CD1c-positive myeloid dendritic cell (primary cell): ENCODE data around the gene GATA5.
"Not testable (repeated sequence)": the region's sequence is repeated elsewhere in the genome, so short reads cannot be mapped to it uniquely, and the experiment has no call there.

ENCODE experiments used
- DNase-seq: peaks from one replicate; pipeline ENCODE4 v3.0.0-alpha.2; 2016; ENCODE audit errors: extremely low spot score

The GATA5 gene

DNA sequence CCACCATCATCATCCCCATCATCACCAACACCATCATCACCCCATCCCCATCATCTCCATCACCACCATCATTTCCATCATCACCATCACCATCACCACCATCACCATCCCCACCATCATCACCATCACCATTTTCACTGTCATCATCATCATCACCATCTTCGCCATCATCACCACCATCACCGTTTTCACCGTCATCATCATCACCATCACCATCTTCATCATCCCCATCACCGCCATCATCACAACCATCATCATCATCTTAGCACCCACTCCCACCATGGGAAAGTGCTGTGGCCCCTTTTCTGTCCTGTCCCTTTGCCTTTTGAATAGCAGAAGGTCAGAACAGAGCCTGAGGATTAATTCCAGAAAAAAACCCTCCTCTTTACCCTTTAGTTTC is 28.5 kb upstream of the GATA5 start:
- DNase-seq: no peak

DNA sequence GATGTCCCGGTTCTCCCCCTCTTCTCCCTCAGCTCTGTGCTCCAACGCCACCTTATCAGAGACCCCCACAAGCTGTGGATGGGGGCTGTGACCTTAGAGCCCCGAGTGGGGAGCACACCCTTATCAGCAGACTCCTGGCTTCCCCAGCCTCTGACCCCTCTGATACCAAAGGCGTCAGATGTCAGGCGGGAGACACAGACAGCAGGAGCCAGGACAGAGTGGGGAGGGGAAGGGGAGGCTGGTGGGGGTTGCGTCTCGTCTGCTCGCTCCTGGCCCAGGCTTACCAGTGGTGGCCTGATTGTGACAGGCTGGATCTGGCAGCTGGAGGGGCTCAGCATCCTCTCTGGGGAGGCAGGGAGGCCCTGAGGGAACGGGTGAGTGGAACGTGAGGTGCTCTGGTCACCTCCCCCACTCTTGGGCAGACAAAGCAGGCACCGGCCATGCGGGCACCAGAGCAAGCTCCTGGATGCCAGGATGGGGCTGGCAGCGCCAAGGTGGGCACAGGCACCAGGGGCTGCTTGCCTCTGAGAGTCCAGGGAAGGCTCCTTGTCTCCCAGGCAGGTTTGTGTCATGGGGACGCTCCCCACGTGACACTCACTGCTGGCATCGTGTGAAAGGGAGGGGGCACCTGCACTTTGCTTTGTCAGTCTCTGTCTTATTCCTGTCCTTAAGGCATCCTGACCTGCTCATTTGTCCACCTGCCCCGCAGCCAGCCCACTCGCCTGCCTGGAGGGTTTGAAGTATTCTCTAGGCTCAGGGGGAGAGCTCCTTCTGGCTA is 27.8 kb upstream of the GATA5 start:
- DNase-seq: no peak

DNA sequence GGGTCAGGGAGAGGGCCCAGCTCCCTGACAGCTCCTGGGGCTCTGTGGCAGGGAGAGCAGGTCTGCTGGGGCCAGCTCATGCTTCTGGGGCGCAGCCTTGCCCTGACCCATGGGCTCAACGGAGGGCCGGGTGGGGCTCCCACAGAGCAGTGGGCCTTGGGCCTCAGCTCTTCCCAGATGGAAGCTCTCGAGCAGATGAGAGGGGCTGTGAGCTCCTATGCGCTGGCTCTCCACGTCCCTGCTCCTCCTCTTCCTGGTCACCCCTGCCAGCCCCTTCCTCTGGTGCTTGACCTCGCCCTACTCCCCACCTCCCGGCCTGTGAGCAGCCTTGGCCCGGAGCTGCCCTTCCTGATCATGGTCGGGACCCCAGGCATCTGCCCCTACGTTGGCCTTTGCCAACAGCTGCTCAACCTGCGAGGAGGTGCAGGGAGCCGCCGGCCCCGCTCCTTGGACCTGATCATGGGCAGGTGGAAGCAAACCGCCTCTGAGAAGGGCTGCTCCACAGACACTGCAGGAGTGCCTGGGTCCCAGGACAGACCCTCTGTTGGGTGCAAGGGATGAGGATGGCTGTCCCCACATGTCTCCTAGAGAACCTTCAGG is 26.8 kb upstream of the GATA5 start:
- DNase-seq: no peak

DNA sequence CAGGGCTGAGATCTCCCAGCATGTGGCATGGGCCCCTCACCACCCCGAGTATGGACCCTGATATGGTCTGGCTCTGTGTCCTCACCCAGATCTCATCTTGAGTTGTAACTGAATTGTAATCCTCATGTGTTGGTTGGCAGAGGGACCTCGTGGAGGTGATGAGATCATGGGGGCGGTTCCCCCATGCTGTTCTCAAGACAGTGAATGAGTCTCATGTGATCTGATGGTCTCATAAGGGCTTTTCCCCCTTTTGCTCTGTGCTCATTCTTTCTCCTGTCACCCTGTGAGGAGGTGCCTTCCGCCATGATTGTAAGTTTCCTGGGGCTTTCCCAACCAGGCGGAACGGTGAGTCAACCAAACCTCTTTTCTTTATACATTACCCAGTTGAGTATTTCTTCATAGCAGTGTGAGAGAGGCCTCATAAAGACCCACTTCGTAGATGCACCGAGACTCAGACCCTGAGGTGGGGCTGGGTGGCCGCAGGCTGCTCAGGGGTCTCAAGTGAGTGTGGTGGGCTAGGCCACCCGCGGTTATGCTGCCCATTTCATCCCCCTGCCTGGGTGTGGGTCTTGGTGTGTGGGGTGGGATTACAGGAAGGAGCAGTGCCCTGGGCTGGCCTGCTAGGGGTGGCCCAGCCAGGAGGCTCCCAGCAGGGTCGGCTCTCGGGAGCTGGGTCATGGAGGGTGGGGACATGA is 26.2 kb upstream of the GATA5 start:
- DNase-seq: peak; percentile 89

DNA sequence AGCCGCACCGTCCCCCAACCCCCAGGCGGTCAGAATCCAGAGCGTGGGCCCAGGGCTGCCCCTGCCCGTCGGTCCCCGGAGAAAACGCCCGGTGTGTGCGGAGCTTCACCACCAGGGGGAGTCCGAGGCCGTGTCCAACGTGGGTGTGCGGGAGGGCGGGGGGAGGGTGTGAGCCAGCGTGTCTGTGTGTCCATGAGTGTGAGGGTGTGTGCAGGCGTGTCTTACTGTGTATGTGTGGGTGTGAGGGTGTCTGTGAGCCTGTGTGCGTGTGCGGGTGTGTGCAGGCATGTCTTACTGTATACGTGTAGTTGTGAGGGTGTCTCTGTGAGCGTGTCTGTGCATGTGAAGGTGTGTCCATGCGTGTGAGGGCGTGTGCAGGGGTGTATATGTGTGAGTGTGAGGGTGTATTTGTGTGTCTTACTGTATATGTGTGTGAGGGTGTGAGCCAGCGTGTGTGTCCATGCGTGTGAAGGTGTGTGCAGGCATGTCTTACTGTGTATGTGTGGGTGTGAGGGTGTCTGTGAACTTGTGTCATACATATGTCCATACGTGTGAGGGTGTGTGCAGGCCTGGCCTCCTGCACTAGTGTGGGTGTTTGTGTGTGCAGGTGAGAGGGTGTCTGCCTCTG is 24.6 kb upstream of the GATA5 start:
- peak; percentile 83 for DNase-seq

DNA sequence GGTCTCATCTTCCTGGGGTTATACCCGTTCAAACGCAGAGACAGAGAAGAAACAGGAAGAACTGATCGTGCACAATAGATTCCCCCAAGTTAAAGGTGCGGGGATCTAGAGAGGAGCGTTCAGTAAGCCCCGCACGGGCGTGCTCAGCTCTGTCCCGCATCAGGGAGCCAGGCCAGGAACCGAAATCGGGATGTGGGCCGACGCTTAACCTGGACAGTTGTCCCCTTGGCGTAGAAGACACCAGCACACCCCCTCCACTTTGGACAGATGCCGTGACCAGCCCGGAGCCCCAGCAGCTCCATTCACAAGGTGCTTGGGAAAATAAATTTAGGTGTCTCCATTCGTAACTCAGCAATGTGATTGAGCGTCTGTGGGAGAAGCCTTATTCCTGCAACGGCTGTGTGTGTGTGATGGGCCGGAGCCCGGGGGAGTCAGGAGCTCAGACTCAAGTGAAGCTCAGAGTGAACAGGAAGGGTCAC is 24.0 kb upstream of the GATA5 start:
- no peak for DNase-seq

DNA sequence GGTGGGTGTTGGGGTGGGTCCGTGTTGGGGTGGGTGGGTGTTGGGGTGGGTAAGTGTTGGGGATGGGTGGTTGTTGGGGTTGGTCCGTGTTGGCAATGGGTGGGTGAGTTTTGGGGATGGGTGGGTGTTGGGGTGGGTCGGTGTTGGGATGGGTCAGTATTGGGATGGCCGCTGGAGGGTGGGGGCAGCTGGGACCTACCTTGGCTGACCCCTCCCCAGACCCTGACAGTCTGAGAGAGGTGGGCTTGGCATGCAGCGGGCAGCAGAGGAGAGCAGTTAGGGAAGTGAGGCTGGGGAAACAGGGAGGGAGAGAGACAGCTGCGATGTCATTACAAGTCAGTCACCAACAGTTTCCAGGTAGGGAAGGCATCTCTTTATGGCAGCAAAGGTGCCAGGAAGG is 23.1 kb upstream of the GATA5 start:
- no peak for DNase-seq

DNA sequence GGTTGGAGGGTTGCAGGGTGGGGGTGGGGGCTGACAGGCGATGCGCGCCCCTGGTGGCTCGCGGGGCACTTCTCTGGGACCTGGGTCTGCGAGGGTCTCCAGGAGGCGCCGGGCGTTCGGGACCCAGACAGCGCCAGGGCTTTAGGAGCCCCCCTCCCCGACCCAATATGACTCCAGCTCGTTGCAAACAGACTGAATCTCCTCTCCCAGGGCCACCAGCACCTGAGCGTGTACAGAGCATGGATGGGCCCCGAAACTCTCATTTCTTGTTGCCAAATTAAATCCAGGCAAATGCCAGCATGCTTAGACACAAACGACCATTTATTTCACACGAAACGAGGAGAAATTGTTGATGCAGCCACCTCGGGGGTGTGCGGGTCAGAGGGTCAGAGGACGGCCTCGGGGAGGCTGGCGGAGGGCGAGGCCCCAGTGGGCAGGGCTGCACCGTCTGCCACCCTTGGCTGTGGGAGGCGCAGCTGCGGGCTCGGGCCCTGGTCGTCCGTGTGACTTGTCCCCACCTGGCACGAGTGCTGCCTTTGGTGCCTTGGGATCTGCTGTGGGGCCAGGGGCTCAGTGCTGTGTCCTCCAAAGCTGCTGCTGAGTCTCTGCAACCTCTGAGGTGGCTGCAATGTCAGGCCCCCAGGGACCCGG is 20.9 kb upstream of the GATA5 start:
- DNase-seq: no peak

DNA sequence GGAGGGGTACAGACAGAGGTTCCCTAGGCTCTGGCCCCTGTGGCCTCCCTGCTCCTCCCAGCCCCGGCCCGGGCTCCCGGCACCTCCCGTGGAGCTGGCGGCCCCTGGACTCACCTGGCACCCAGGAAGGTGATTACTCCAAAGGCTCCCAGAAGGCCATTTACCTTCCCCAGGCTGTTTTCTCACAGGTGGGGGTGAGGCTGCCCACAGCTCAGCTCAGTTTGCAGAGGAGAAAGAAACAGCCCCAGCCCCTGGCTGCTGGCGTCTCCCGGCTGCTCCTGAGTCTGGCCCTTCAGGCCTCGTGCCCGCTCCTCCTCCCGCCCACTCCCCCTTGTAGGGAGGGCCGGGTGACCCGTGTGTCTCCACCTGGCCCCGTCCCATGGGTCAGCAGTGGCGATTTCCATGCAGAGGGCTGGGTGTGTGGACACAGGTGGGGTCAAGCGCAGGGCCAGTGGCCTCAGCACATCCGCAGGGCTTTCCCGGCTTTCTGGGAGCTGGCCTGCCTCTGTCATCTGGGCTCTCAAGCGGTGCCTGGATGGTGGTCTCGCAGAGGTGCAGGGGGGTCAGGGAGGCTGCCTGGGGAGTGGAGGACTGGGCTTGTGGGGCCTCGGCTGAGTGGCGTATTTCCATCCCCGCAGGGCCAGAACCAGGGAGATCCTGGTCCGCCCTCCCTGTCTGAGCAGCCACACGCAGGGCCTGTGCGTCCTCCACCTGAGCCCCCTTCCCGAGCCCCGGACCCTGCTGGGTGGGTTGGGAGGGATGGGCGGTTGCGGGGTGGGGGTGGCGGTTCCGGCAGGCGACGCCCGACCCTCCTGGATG is 20.2 kb upstream of the GATA5 start:
- DNase-seq: no peak

DNA sequence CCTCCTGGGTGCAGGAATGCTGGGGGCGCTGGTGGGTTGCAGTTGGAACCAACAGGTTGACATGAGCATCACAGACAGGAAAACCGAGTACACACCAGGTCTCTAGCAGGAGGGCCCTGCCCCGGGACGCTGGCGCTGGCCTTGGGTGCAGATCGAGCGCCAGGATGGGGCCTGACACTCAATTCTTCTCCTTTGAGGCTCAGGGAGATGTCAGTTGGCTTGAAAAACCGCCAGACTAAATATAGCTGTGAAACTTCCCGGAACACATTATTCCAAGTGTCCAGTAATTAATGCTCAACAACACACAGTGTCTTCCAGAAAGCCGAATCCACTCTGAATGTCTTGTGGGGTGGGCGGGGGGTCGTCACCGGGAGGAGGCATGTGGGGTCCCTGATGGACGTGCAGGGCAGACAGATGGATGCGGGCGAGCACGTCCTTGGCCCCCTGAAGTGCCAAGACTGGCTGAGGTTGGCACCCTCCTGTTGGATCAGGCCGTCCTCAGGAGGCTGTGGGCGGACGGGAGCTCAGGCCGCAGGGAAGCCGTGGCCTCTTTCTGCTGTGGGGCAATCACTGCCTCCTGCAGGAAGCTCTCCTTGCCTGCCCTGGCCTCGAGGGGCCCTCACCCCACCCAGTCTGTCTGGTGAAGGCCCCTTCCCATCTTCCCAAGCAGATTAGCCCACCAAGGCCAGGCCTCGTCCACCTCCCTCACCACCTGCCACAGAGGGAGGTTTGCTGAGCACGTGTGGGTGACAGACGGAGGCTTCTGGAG is 19.4 kb upstream of the GATA5 start:
- no peak for DNase-seq

DNA sequence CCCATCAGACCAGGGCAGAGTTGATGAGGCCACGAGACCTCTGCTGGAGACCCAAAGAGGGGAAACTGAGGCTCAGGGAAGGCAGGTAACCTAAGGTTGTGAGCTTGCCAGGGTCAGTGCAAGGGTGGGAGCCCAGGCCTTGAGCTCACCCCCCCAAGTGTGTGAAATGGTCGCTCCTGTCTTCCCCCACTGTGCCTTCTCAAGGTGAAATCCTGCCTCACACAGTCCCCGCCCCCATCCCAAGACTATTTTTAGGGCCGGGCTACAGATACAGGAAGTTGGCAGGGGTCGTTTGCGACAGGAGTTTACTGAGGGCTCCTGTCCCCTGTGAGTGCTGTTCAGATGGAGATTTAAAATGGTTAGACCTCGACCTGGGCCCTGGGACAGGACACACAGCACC is 18.7 kb upstream of the GATA5 start:
- DNase-seq: no peak

DNA sequence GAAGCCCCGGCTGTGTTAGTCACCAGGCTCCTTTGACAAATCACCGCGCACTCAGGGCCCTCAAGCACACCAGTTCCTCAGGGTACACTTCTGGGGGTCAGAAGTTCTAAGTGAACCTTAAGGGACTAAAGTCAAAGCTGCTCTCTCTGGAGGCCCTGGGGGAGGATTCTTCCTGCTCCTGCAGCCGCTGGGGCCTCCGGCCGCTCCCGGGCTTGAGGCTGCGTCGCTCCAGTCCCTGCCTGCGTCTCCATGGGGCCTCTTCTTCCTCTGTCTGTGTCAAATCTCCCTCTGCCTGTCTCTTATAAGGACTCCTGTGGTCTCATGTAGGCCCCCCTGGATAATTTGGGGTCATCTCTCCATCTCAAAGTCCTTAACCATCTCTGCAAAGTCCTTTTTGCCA is 18.1 kb upstream of the GATA5 start:
- no peak for DNase-seq

DNA sequence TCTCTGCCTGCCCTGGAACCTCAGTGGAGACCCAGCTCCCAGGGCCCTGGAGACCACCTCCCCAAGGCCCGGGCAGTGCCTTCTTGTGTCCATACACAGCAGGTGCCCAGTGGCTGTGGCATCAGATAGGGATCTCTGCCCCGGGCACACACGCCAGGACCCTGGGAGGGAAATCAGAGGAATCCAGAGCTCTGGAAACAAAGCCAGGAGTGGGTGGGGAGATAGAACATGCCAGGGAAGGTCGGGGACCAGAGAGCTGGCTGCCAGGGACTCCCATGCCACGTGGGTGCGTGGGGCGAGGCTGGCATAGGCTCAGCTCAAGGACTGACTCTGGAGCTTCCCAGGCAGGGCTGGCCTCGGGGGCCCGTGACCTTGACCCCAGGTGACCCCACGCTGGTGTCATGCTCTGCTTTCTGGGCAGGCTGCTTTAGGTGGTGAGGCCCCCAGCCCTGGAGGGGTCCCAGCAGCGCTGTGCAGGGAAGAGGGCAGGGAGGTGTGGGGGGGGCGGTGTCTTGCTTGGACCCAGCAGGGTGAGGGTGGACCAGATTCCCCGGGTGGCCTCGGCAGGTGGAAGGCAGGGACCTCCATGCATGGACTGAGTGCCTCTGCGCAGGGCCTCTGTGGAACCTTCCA is 17.6 kb upstream of the GATA5 start:
- no peak for DNase-seq

DNA sequence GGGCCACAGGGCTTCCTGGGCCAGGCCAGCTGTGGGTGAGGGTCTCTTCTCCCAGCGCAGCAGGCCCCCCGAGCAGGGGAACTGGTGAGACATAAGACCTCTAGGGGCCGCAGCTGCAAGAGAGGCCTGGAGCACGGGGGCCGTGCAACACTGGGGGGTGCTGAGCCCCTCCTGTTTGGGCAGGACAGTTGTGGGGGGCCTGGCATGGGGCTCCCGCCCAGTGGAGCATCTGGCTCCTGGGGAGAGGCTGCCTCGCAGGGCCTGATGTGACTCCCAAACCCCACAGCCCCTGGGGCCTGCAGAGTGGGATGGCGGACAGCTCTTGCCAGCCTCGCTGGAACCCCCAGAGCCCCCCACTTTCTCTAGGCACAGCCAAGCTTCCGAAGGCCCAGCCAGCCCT is 16.9 kb upstream of the GATA5 start:
- no peak for DNase-seq

DNA sequence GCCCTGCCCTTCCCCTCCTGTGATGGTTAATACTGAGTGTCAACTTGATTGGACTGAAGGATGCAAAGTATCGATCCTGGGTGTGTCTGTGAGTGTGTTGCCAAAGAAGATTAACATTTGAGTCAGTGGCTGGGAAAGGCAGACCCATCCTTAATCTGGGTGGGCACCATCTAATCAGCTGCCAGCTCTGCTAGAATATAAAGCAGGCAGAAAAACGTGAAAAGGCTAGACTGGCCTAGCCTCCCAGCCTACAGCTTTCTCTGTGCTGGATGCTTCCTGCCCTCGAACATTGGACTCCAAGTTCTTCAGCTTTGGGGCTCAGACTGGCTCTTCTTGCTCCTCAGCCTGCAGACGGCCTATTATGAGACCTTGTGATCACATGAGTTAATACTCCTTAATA is 15.0 kb upstream of the GATA5 start:
- not testable (repeated sequence) for DNase-seq

DNA sequence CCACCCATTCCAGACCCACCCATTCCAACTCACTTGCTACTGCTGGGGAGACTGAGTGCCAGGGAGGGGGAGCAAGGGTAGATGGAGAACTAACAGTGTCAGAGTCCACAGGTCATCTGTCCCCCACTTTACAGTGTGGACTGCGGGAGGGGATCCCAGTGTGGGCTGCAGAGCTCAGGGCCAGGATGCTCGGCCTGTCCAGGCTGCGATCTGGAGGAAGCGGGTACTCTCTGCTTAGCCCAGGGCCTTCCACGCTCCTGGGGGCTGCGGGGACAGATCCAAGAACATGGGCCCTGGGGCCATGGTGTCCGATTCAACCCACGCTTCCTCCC is 14.1 kb upstream of the GATA5 start:
- DNase-seq: no peak

DNA sequence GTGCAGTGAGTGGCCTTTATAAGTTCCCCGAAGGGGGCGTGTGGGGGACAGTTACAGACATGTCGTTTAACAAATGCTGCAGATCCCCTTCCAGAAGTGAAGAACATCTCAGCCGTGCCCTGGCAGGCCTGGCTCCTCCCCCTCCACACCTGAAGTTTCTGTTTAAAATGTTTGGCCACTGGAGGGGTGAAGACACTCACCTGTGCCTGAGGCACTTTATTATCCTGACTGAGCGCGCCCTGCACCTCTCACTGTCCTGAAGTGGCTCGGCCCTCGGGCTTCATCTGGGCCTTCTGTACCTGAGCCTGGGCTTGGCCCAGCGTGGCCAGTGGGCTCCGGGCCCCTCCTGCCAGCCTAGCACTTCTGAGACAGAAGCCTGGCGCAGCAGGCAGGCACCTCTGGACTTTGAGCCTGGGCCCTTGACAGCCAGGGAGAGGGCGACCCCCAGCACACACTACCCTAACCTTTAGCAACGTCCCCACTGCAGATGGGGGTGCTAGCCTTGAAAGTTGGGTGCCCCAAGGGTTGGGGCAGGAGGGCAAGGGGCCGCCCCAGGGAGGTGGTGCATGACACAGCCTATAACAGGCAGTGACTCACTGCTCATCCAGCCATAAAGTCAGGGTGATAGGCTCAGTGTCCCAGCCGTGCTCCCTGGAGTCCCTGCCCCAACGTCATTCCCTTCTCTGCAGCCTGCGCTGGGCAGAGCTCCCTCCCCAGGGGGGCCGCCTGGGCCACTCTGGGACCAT is 13.6 kb upstream of the GATA5 start:
- DNase-seq: no peak

DNA sequence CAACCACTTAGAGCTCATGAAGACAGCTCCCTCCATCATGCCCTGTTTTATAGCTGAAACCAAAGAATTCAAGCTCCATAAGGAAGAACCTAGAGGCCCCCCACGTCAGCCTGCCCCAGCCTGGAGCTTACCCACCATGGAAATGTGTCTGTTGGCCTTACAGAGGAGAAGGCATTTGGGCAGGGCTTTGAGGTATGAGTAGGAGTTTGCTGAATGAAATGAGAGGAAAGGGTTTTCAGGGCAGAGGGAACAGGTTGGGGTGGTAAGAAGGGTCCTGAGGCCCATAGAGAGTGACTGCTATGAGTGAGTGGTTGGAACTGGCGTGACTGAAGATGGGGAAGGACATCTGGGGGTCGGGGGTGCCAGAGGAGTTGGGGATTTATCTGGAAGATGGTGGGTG is 12.7 kb upstream of the GATA5 start:
- DNase-seq: no peak
